ENCODE data around the gene ENTPD6. TPM values are rescaled to one million over a fixed set of nuclear protein-coding genes. Genes with fewer than 3 reads are reported as not detected.

Gene ENTPD6
- total RNA-seq, 1 donor from 2014 or later, result 32.3 TPM

DNA sequence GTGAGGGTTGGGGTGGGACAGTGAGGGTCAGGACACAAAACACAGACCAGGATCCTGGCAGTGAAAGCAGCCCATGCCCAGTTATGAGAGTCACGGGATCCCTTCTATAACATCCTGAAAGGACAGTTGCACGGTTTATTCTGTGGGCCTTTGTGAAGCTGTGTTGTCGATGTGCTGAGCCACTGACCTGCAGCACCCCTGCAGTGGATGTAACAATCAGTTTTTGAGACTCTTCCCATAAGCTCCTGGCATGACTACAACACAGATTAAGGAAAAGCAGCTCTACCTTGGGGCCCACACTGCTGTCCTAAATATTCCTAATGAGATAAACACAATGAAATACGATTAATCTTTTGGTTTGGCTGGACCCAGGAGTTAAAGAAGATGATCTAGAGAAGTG is 56.0 kb downstream of the ENTPD6 start:
- Histone ChIP-seq H3K27me3 (peaks cover 10% of the 10 kb centered on the region), H3F3A (ENCODE audit: low read depth) (peaks cover 47% of the 10 kb centered on the region), H3K9ac (no peak overlapping the region), H3K4me1 (peaks cover 65% of the 10 kb centered on the region), H3K79me2 (ENCODE audit: low read depth) (peaks cover 80% of the 10 kb centered on the region), H2AFZ (replicated peaks) (no peak overlapping the region), H4K20me1 (ENCODE audit: low read depth) (peaks cover 63% of the 10 kb centered on the region), H3K9me3 (ENCODE audit: low read depth) (no peaks in the 10 kb centered on the region), H3K4me2 (peak overlapping the region; percentile 93), H3K4me3 (peak overlapping the region; percentile 11), H3K27ac (peak overlapping the region; percentile 18), H3K36me3 (no peaks in the 10 kb centered on the region)
- Mint-ChIP-seq H3K9me3 (no peaks in the 10 kb centered on the region), H3K4me3 (peak overlapping the region; percentile 73), H3K4me1 (peaks cover 53% of the 10 kb centered on the region), H3K36me3 (peaks cover 9% of the 10 kb centered on the region), H3K27me3 (ENCODE audit: insufficient read depth, low read depth) (peaks cover 6% of the 10 kb centered on the region), H3K27ac (peak overlapping the region; percentile 36)
- TF ChIP-seq, protein P1, sequence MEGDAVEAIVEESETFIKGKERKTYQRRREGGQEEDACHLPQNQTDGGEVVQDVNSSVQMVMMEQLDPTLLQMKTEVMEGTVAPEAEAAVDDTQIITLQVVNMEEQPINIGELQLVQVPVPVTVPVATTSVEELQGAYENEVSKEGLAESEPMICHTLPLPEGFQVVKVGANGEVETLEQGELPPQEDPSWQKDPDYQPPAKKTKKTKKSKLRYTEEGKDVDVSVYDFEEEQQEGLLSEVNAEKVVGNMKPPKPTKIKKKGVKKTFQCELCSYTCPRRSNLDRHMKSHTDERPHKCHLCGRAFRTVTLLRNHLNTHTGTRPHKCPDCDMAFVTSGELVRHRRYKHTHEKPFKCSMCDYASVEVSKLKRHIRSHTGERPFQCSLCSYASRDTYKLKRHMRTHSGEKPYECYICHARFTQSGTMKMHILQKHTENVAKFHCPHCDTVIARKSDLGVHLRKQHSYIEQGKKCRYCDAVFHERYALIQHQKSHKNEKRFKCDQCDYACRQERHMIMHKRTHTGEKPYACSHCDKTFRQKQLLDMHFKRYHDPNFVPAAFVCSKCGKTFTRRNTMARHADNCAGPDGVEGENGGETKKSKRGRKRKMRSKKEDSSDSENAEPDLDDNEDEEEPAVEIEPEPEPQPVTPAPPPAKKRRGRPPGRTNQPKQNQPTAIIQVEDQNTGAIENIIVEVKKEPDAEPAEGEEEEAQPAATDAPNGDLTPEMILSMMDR (IDR thresholded peaks at IDR 0.05), result no peak
- TF ChIP-seq EZH2phosphoT487 (IDR thresholded peaks at IDR 0.05), result no peak
- no peak for TF ChIP-seq EZH2 (IDR thresholded peaks at IDR 0.05)
- peak; percentile 65 for DNase-seq (ENCODE audit: low spot score)

DNA sequence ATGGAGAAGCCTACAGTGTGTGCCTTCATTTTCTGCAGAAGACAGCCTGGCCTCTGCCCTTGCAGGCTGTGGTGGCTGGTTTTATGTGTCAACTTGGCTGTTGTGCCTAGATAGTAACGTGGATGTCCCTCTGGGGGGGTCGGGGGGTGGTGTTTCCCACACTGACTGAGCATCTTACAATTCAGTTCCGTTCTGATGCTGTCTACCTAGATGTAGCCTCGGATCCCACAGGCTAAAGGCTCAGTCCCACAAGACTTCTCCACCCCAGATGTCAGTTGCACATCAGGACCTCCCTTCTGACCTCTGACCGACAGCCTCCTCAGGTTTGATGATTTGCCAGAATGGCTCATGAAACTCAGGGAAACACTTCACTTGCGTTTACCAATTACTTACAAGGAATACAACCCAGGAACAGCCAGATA is 56.7 kb downstream of the ENTPD6 start:
- H3K4me1 ChIP-seq, result peaks cover 60% of the 10 kb centered on the region
- no peak overlapping the region for H2AFZ ChIP-seq (replicated peaks)
- Mint-ChIP-seq H3K27ac (no peak overlapping the region), H3K4me3 (peak overlapping the region; percentile 36), H3K27me3 (ENCODE audit: insufficient read depth, low read depth) (peaks cover 3% of the 10 kb centered on the region), H3K36me3 (peaks cover 13% of the 10 kb centered on the region), H3K9me3 (no peaks in the 10 kb centered on the region), H3K4me1 (peaks cover 46% of the 10 kb centered on the region)
- no peak overlapping the region for H3K9ac ChIP-seq
- H3K27me3 ChIP-seq, result peaks cover 4% of the 10 kb centered on the region
- peaks cover 87% of the 10 kb centered on the region for H3K79me2 ChIP-seq (ENCODE audit: low read depth)
- H3F3A ChIP-seq (ENCODE audit: low read depth), result peaks cover 40% of the 10 kb centered on the region
- no peaks in the 10 kb centered on the region for H3K9me3 ChIP-seq (ENCODE audit: low read depth)
- peak overlapping the region; percentile 93 for H3K4me2 ChIP-seq
- no peaks in the 10 kb centered on the region for H3K36me3 ChIP-seq
- no peak overlapping the region for H3K4me3 ChIP-seq
- TF ChIP-seq EZH2 (IDR thresholded peaks at IDR 0.05) (no peak), EZH2phosphoT487 (IDR thresholded peaks at IDR 0.05) (no peak)
- TF ChIP-seq, protein P1 (IDR thresholded peaks at IDR 0.05), result no peak
- peaks cover 67% of the 10 kb centered on the region for H4K20me1 ChIP-seq (ENCODE audit: low read depth)
- no peak for DNase-seq (ENCODE audit: low spot score)
- H3K27ac ChIP-seq, result no peak overlapping the region

DNA sequence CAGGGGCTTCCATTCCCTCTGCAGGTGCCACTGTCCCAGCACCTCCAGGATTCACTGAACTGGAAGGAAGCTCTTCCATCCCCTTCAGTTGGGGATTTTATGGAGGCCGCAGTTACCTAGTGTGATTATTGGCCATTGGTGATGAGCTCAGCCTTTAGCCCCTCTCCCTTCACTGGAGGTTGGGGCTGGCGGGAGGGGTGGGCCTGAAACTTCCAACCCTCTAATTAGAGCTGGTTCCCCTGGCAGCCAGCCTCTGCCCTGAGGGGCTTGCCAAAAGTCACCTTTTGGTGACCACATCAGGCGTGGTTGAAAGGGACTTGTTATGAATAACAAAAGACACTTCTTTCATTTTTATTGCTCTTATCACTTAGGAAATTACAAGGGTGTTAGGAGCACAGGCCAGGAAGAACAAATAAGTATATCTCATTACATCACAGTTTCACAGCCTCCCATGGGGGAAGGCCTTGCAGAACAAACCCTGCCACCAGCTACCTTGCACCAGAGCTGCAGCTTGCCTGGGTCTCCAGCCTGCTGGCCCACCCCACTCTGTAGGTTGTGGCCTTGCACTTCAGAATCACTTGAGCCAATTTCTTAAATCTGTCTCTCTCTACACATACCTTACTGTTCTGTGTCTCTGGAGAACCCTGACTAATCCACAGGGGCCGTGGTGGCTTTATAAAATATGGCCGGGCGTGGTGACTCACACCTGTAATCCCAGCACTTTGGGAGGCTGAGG is 57.3 kb downstream of the ENTPD6 start:
- Mint-ChIP-seq H3K27me3 (ENCODE audit: insufficient read depth, low read depth) (peaks cover 2% of the 10 kb centered on the region), H3K4me3 (no peak overlapping the region), H3K9me3 (no peaks in the 10 kb centered on the region), H3K4me1 (peaks cover 46% of the 10 kb centered on the region), H3K27ac (no peak overlapping the region), H3K36me3 (peaks cover 17% of the 10 kb centered on the region)
- no peaks in the 10 kb centered on the region for H3K27me3 ChIP-seq
- peaks cover 93% of the 10 kb centered on the region for H3K79me2 ChIP-seq (ENCODE audit: low read depth)
- TF ChIP-seq EZH2phosphoT487 (IDR thresholded peaks at IDR 0.05) (no peak), EZH2 (IDR thresholded peaks at IDR 0.05) (no peak)
- TF ChIP-seq, protein P1 (IDR thresholded peaks at IDR 0.05), result no peak
- H3K9me3 ChIP-seq (ENCODE audit: low read depth), result no peaks in the 10 kb centered on the region
- peak overlapping the region; percentile 93 for H3K4me2 ChIP-seq
- H3K4me3 ChIP-seq, result no peak overlapping the region
- no peak overlapping the region for H2AFZ ChIP-seq (replicated peaks)
- peaks cover 36% of the 10 kb centered on the region for H3F3A ChIP-seq (ENCODE audit: low read depth)
- peaks cover 67% of the 10 kb centered on the region for H4K20me1 ChIP-seq (ENCODE audit: low read depth)
- H3K27ac ChIP-seq, result no peak overlapping the region
- H3K4me1 ChIP-seq, result peaks cover 60% of the 10 kb centered on the region
- H3K36me3 ChIP-seq, result no peaks in the 10 kb centered on the region
- DNase-seq (ENCODE audit: low spot score), result no peak
- H3K9ac ChIP-seq, result no peak overlapping the region
